T-helper 22 cell (primary cell): Measurements from ENCODE around the gene STK39.
"Not testable (repeated sequence)": the region's sequence is repeated elsewhere in the genome, so short reads cannot be mapped to it uniquely, and the experiment has no call there.

ENCODE experiments used
- DNase-seq: peaks from one replicate; pipeline ENCODE4 v3.0.0-alpha.2; 2020; ENCODE audit warnings: low read depth

The STK39 gene

GRCh38 chr2:168247341-168248261 lies at the start of gene STK39:
Gene STK39, minus strand, starts transcription at chr2:168247595. Its CDS starts 160 bp downstream, at chr2:168247435.
- DNase-seq, result peak; percentile 69

- DNase-seq, result no peak
Measured at GRCh38 chr2:168295051-168295450, 47.7 kb upstream of the STK39 start.

- DNase-seq, result no peak
Measured at GRCh38 chr2:168294409-168294808, 47.0 kb upstream of the STK39 start.

- no peak for DNase-seq
Measured at GRCh38 chr2:168293766-168294165, 46.4 kb upstream of the STK39 start.

GRCh38 chr2:168290391-168290790 lies 43.0 kb upstream of the STK39 start:
- DNase-seq, result no peak

- no peak for DNase-seq
Measured at GRCh38 chr2:168289880-168290279, 42.5 kb upstream of the STK39 start.

GRCh38 chr2:168286535-168286934 lies 39.1 kb upstream of the STK39 start:
- no peak for DNase-seq

GRCh38 chr2:168278424-168278888 lies 31.1 kb upstream of the STK39 start:
- DNase-seq, result no peak

- no peak for DNase-seq
Measured at GRCh38 chr2:168277276-168277675, 29.9 kb upstream of the STK39 start.

GRCh38 chr2:168272225-168272624 lies 24.8 kb upstream of the STK39 start:
- DNase-seq, result no peak

- DNase-seq, result not testable (repeated sequence)
Measured at GRCh38 chr2:168262926-168263325, 15.5 kb upstream of the STK39 start.

GRCh38 chr2:168256448-168256847 lies 9.1 kb upstream of the STK39 start:
- DNase-seq, result no peak

- no peak for DNase-seq
Measured at GRCh38 chr2:168255866-168256265, 8.5 kb upstream of the STK39 start.

GRCh38 chr2:168255103-168255502 lies 7.7 kb upstream of the STK39 start:
- DNase-seq, result no peak

GRCh38 chr2:168254158-168254935 lies 7.0 kb upstream of the STK39 start:
- DNase-seq, result no peak

GRCh38 chr2:168253379-168253778 lies 6.0 kb upstream of the STK39 start:
- DNase-seq, result no peak

GRCh38 chr2:168252976-168253375 lies 5.6 kb upstream of the STK39 start:
- DNase-seq, result no peak

- DNase-seq, result peak; percentile 86
Measured at GRCh38 chr2:168246483-168247340, 683 bp downstream of the STK39 start.

GRCh38 chr2:168246072-168246482 lies 1.3 kb downstream of the STK39 start:
- no peak for DNase-seq

GRCh38 chr2:168245074-168245825 lies 2.1 kb downstream of the STK39 start:
- no peak for DNase-seq

- peak; percentile 4 for DNase-seq
Measured at GRCh38 chr2:168244318-168244717, 3.1 kb downstream of the STK39 start.
